K562 (cell line): ENCODE data around the gene ACY1. TPM values are rescaled to one million over a fixed set of nuclear protein-coding genes. Genes with fewer than 3 reads are reported as not detected.

Experiments
- DMBX1 ChIP-seq: fragments of 250-450 bp; sonication (Bioruptor Pico); IDR thresholded peaks from 2 replicates; pipeline ENCODE4 v1.8.0; 2022; ENCODE audit warnings: inconsistent platforms, mild to moderate bottlenecking, moderate library complexity, borderline replicate concordance
- FOXP1 ChIP-seq: sonication (generic); formaldehyde crosslinking; IDR thresholded peaks from 2 replicates; pipeline ENCODE4 v1.8.0; 2022; ENCODE audit warnings: mild to moderate bottlenecking, missing genetic modification reagents
- KDM4B ChIP-seq, 2 experiments: fragments of 450-650 bp in 1 of 2; sonication (generic) in 1 of 2; IDR thresholded peaks; 2 replicates each; pipeline ENCODE4 v1.6.1; 2016 to 2017; ENCODE audit warnings: borderline replicate concordance in 2 of 2, antibody characterized with exemption in 1 of 2, low read depth in 1 of 2, mild to moderate bottlenecking in 1 of 2
- RBM22 ChIP-seq: fragments of 200-400 bp; formaldehyde crosslinking; IDR thresholded peaks from 2 replicates; pipeline ENCODE4 v1.6.1; 2018; ENCODE audit warnings: low read length, low read depth; ENCODE audit not compliant: poor library complexity, severe bottlenecking
- SIN3A ChIP-seq, 2 experiments: fragments of 150-350 bp in 1 of 2; IDR thresholded peaks; 2 replicates each; pipeline ENCODE4 v1.6.1; 2011 to 2016; ENCODE audit warnings: borderline replicate concordance in 2 of 2, low read depth in 2 of 2, low read length in 2 of 2, mild to moderate bottlenecking in 2 of 2, moderate library complexity in 2 of 2; ENCODE audit not compliant: control insufficient read depth in 1 of 2
- USF1 ChIP-seq: sonication (generic); formaldehyde crosslinking; IDR thresholded peaks from 2 replicates; pipeline ENCODE4 v1.9.0; 2022; ENCODE audit warnings: mild to moderate bottlenecking, missing genetic modification reagents
- ZKSCAN1 ChIP-seq: fragments of 150-350 bp; IDR thresholded peaks from 2 replicates; pipeline ENCODE4 v1.6.1; 2016; ENCODE audit warnings: low read depth, low read length
- ZNF143 ChIP-seq: sonication (generic); formaldehyde crosslinking; IDR thresholded peaks from 2 replicates; pipeline ENCODE4 v1.9.0; 2022; ENCODE audit warnings: mild to moderate bottlenecking, missing genetic modification reagents
- polyA plus RNA-seq, 8 experiments: library from polyadenylated mRNA; depleted of rRNA in 4 of 8; stranded (reverse) in 5 of 8; unstranded in 3 of 8; fragments of >200 nt; fragmentation: Nextera tagmentation in 2 of 8; fragmentation: Illumina TruSeq in 1 of 8; extraction: Ambion mirVana in 2 of 8; extraction: Trizol in 1 of 8; gene quantifications; 2 replicates each; pipeline versions ENCODE4 v1.2.1 to v1.2.3, GENCODE V29; 2011 to 2014; ENCODE audit warnings: inconsistent platforms in 1 of 8, missing spikeins in 1 of 8
- total RNA-seq, 7 experiments: library from RNA; depleted of rRNA in 6 of 7; stranded (reverse); fragments of >200 nt in 6 of 7; fragmentation: Illumina TruSeq in 2 of 7; extraction: Trizol in 2 of 7; gene quantifications; 2 replicates each; pipeline versions ENCODE4 v1.2.1 to v1.2.3, GENCODE V29; 2011 to 2021; ENCODE audit warnings: low replicate concordance in 1 of 7
- TF ChIP-seq, protein P1 (sequence below), 2 experiments: fragments of 450-650 bp; formaldehyde crosslinking in 1 of 2; IDR thresholded peaks; 2 replicates each; pipeline versions ENCODE4 v1.4.0 to v1.6.1; 2014 to 2020; ENCODE audit warnings: mild to moderate bottlenecking in 2 of 2, borderline replicate concordance in 1 of 2, low read depth in 1 of 2
- TF ChIP-seq, protein P2 (sequence below): sonication (generic); formaldehyde crosslinking; IDR thresholded peaks from 2 replicates; pipeline ENCODE4 v1.8.0; 2022; ENCODE audit warnings: mild to moderate bottlenecking, missing genetic modification reagents

The ACY1 gene
- total and polyA plus RNA-seq, 9 of the 15 experiments (the other 6 are each of a cell fraction or from before 2014, with no cell fraction given), result 70.7 to 195 (median 123) TPM

DNA sequence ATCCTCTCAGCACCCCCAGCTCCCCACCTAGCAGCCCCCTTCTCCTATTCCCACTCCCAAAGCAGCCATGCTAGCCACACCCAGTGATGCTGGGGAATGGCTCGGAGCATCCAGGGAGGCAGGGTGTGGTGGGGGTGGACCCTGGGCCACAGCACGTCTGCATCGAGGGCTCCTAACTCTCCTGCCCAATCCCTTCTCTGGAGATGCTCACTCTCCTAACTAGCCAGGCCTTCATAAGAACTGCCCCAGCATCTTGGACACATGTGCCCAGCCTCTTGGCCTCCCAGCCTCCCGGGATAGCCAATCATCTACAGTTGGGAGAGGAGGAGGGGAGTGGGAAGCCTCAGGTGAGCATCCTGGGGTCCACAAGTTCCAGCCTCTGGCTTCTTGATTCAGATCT, 18.8 kb upstream of the ACY1 start (continued):
- TF ChIP-seq ZNF143 (CRISPR knock-in tag) (no peak), KDM4B (IDR thresholded peaks at IDR 0.05; ENCODE audit: borderline replicate concordance in 2 of 2, low read depth in 1 of 2) (no peak), DMBX1 (CRISPR knock-in tag) (no peak), RBM22 (no peak), ZKSCAN1 (no peak), FOXP1 (CRISPR knock-in tag) (no peak), USF1 (CRISPR knock-in tag) (no peak), SIN3A (IDR thresholded peaks at IDR 0.05; ENCODE audit: borderline replicate concordance in 2 of 2, control insufficient read depth in 1 of 2, low read depth in 2 of 2, low read length in 2 of 2) (no peak)
- TF ChIP-seq, protein P1, sequence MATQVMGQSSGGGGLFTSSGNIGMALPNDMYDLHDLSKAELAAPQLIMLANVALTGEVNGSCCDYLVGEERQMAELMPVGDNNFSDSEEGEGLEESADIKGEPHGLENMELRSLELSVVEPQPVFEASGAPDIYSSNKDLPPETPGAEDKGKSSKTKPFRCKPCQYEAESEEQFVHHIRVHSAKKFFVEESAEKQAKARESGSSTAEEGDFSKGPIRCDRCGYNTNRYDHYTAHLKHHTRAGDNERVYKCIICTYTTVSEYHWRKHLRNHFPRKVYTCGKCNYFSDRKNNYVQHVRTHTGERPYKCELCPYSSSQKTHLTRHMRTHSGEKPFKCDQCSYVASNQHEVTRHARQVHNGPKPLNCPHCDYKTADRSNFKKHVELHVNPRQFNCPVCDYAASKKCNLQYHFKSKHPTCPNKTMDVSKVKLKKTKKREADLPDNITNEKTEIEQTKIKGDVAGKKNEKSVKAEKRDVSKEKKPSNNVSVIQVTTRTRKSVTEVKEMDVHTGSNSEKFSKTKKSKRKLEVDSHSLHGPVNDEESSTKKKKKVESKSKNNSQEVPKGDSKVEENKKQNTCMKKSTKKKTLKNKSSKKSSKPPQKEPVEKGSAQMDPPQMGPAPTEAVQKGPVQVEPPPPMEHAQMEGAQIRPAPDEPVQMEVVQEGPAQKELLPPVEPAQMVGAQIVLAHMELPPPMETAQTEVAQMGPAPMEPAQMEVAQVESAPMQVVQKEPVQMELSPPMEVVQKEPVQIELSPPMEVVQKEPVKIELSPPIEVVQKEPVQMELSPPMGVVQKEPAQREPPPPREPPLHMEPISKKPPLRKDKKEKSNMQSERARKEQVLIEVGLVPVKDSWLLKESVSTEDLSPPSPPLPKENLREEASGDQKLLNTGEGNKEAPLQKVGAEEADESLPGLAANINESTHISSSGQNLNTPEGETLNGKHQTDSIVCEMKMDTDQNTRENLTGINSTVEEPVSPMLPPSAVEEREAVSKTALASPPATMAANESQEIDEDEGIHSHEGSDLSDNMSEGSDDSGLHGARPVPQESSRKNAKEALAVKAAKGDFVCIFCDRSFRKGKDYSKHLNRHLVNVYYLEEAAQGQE (IDR thresholded peaks at IDR 0.05; ENCODE audit: borderline replicate concordance), result no peak
- TF ChIP-seq, protein P1 (CRISPR knock-in tag; IDR thresholded peaks at IDR 0.05; ENCODE audit: low read depth), result no peak
- TF ChIP-seq, protein P2, sequence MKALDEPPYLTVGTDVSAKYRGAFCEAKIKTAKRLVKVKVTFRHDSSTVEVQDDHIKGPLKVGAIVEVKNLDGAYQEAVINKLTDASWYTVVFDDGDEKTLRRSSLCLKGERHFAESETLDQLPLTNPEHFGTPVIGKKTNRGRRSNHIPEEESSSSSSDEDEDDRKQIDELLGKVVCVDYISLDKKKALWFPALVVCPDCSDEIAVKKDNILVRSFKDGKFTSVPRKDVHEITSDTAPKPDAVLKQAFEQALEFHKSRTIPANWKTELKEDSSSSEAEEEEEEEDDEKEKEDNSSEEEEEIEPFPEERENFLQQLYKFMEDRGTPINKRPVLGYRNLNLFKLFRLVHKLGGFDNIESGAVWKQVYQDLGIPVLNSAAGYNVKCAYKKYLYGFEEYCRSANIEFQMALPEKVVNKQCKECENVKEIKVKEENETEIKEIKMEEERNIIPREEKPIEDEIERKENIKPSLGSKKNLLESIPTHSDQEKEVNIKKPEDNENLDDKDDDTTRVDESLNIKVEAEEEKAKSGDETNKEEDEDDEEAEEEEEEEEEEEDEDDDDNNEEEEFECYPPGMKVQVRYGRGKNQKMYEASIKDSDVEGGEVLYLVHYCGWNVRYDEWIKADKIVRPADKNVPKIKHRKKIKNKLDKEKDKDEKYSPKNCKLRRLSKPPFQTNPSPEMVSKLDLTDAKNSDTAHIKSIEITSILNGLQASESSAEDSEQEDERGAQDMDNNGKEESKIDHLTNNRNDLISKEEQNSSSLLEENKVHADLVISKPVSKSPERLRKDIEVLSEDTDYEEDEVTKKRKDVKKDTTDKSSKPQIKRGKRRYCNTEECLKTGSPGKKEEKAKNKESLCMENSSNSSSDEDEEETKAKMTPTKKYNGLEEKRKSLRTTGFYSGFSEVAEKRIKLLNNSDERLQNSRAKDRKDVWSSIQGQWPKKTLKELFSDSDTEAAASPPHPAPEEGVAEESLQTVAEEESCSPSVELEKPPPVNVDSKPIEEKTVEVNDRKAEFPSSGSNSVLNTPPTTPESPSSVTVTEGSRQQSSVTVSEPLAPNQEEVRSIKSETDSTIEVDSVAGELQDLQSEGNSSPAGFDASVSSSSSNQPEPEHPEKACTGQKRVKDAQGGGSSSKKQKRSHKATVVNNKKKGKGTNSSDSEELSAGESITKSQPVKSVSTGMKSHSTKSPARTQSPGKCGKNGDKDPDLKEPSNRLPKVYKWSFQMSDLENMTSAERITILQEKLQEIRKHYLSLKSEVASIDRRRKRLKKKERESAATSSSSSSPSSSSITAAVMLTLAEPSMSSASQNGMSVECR (CRISPR knock-in tag), result no peak
- TF ChIP-seq, all 486 proteins: peak for 0
